IPS-11a (cell line): ENCODE results near the gene GNAT1.
"Not testable (repeated sequence)": the region's sequence is repeated elsewhere in the genome, so short reads cannot be mapped to it uniquely, and the experiment has no call there.

ENCODE experiments used
- H3K4me3 ChIP-seq: one replicate; pipeline ENCODE4 v1.5.1; 2013; ENCODE audit warnings: low read depth, low read length, control low read depth

GNAT1 gene

GRCh38 chr3:50237754-50238548 lies 46.5 kb downstream of the GNAT1 start:
- peak overlapping the region; percentile 83 for H3K4me3 ChIP-seq

DNA sequence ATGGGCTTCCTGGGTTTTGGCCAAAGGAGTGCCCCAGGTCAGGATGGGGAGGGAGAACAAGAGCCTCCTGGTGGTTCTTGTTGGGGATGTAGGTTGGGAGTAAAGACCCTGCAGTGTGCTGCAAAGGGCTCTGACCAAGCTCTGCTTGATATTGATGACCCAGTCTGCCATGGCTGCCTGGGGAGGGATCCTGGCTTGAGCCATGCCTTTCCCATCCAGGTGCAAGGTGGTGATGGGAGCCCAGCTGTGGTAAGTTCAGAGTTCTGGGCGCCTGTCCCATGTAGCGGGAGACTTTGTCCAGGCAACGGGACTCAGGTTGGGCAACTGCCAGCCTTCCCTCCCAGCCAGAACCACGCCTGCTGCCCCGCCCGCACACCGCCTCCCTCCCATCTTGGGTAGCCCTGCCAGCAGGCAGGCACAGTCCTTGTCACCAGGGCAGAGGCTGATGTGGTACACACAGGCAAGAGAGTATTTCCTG lies 47.2 kb downstream of the GNAT1 start:
- H3K4me3 ChIP-seq: peak overlapping the region; percentile 14

GRCh38 chr3:50239649-50240048 lies 48.2 kb downstream of the GNAT1 start:
- no peak overlapping the region for H3K4me3 ChIP-seq

GRCh38 chr3:50241163-50241562 lies 49.8 kb downstream of the GNAT1 start:
- H3K4me3 ChIP-seq: no peak overlapping the region

- H3K4me3 ChIP-seq: no peak overlapping the region
Observed at GRCh38 chr3:50241713-50242380, 50.4 kb downstream of the GNAT1 start.

DNA sequence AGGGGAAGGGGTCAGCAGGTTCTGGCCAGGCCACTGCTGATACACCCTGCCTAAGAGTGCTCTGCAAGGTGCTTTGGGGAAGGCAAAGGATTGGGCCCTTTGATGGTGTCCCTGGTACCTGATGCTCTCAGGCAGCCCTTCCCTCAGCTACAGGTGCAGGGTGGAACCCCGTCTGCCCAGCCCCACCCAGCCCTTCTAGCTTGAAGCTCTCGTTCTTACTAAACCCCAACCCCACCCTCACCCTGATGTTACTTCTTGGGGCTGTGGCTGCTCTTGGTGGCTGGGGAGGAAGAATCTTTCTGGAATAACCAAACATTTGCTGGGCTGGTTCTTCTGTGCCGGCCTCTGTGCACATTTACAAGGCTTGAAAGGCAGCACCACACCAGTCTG lies 51.0 kb downstream of the GNAT1 start:
- no peak overlapping the region for H3K4me3 ChIP-seq

DNA sequence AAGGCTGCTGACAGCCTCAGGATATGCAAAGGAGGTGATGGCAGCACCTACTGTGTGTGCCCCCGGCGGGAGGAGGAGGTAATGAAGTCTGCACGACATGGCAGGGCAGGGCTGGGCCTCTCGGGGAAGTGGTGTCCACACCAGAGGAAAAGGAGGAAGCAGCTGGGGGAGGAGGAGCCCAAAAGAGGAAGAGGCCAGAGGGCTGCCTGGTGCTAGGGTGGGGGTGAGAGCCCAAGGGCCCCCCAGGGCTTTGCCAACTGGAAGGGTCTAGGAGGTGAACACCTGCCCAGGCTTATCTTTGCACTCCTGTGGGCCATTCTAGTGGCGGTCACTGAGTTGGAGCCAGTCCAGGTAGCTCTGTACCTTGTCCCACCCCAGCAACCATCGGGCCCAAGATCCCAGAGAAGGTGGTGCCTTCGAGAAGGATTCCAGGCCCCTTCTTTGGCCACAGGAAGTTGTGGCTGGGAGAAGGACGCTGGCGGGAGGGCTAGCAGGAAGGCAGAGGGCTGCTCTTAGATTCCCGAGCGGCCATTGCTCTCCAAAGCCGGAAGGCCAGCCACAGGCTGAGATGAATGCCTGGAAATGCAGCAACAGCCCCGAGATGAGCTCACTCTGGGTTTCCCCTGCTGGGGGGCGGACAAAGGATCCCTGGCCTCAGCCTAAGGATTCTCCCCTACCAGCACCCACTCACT lies 51.6 kb downstream of the GNAT1 start:
- H3K4me3 ChIP-seq: no peak overlapping the region

GRCh38 chr3:50243543-50243895 lies 52.1 kb downstream of the GNAT1 start:
- no peak overlapping the region for H3K4me3 ChIP-seq

DNA sequence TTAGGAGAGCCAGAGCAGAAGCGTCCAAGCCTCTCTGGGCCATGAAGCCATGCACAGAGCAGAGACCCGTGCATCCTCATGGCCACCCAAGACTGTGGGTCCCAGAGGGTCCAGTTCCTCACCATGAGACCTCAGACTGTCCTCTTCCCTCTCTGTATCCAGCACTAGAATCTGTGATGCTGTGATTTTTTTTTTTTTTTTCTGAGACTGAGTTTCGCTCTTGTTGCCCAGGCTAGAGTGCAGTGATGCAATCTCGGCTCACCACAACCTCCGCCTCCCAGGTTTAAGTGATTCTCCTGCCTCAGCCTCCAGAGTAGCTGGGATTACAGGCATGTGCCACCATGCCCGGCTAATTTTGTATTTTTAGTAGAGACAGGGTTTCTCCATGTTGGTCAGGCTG lies 53.4 kb downstream of the GNAT1 start:
- not testable (repeated sequence) for H3K4me3 ChIP-seq

GRCh38 chr3:50245251-50245745 lies 53.9 kb downstream of the GNAT1 start:
- H3K4me3 ChIP-seq: no peak overlapping the region

DNA sequence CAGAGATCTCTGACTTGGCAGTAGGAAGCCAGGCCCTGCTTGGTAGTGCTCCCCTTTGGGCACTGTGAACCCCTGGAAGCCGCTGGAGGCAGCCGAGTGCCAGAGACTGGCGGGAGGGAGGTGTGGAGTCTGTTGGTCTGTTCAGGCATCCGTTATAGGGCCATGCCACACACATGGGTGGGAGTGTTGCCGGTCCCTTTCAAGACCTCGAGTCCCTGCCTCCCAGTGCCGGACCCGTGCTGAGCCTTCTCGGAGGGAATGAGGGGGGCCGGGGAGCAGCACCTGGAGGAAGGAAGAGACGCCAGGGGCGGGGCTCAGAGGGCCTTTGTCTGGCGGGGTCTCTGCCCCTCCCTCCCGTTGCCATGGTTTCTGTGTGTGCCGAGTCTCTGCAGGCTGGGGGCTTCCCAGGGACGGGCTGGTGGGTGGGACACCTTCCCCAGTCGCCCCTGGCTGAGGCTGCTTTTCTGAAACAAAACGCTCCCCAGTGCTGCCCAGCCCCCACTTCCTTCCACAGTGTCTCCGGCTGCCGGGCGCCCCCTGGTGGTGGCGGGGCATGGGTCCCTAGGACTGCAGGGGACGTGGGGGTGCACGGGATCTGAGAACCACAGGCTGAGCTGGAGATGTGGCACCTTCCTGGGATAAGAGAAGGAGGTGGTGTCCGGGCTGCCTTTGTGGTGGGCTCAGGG lies 54.6 kb downstream of the GNAT1 start:
- no peak overlapping the region for H3K4me3 ChIP-seq

DNA sequence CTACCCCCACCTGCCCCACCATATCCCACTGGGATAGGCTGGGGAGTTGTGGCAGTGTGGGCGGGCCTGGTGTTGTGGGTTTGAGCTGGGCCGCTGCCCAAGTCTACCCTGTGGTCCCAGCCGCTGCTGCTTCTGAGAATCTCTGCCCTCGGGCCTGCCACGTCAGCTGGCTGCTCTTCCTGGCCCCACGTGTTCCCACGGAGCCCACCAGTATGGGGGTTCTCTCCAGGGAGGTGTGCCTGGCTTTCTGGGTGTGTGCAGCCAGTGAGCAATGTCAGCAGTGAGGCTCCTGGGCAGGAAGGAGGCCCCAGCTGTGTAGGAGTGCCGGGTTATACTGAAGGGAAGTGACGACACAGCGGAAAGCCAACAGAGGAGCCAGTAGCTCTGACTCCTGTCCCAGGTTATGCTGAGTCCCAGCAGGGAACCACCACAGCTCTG lies 55.1 kb downstream of the GNAT1 start:
- no peak overlapping the region for H3K4me3 ChIP-seq
